ENCODE results near the gene PKIG. TPM values are rescaled to one million over a fixed set of nuclear protein-coding genes. Genes with fewer than 3 reads are reported as not detected.

PKIG gene
- total RNA-seq, 1 donor from 2014 or later = 34.7 TPM

GRCh38 chr20:44619294-44619693 lies 36.9 kb downstream of the PKIG start:
- Mint-ChIP-seq H3K4me1 (peaks cover 15% of the 10 kb centered on the region), H3K36me3 (ENCODE audit: low read depth) (peaks cover 16% of the 10 kb centered on the region), H3K9me3 (no peaks in the 10 kb centered on the region), H3K27ac (ENCODE audit: unreplicated experiment) (no peak overlapping the region), H3K27me3 (ENCODE audit: low read depth) (no peaks in the 10 kb centered on the region), H3K4me3 (no peak overlapping the region)
- DNase-seq (ENCODE audit: low read depth, low spot score) = no peak
- TF ChIP-seq CTCF (conservative IDR thresholded peaks at IDR 0.05) = no peak

DNA sequence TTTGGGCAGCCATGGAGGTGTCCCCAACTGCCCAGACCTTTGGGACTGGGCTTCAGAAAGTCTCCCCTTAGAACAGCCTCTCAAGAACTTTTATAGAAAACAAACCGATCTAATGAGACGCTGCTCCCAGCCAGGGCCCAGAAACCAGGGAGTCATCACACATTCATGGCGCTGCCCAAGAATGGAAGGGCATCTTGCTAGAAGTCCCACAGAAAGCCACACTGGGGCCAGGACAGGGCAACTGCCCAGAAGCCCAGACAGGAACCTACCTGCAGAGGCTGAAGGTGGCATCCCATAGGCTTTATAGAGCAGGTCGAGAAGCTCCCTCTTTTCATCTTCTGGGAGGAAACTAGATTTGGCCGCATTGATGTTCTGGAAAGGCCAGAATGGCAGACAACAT lies 37.7 kb downstream of the PKIG start:
- no peak for TF ChIP-seq CTCF (conservative IDR thresholded peaks at IDR 0.05)
- no peak for DNase-seq (ENCODE audit: low read depth, low spot score)
- Mint-ChIP-seq H3K27ac (ENCODE audit: unreplicated experiment) (no peak overlapping the region), H3K4me3 (no peak overlapping the region), H3K9me3 (no peaks in the 10 kb centered on the region), H3K4me1 (peaks cover 13% of the 10 kb centered on the region), H3K36me3 (ENCODE audit: low read depth) (peaks cover 16% of the 10 kb centered on the region), H3K27me3 (ENCODE audit: low read depth) (no peaks in the 10 kb centered on the region)

DNA sequence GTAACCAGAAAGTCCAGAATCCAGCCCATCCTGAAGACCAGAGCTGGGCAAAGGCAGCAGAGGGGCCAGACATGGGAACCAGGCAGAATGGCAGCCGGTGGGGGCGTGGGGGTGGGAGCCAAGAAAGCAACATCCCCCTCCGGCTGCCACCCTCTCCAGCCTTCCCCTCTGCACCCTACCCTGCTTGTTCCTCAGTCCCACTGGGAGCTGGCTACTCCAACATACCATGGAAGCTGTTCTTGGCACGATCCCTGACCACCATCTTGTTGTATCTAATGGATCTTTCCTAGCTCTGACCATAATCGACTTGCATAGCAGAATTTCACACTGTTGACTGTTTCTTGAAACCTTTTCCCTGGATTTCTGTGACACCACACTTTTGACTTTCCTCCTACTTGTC lies 38.9 kb downstream of the PKIG start:
- Mint-ChIP-seq H3K36me3 (ENCODE audit: low read depth) (peaks cover 16% of the 10 kb centered on the region), H3K27me3 (ENCODE audit: low read depth) (no peaks in the 10 kb centered on the region), H3K27ac (ENCODE audit: unreplicated experiment) (no peak overlapping the region), H3K9me3 (no peaks in the 10 kb centered on the region), H3K4me1 (no peaks in the 10 kb centered on the region), H3K4me3 (no peak overlapping the region)
- no peak for DNase-seq (ENCODE audit: low read depth, low spot score)
- TF ChIP-seq CTCF (conservative IDR thresholded peaks at IDR 0.05) = no peak

DNA sequence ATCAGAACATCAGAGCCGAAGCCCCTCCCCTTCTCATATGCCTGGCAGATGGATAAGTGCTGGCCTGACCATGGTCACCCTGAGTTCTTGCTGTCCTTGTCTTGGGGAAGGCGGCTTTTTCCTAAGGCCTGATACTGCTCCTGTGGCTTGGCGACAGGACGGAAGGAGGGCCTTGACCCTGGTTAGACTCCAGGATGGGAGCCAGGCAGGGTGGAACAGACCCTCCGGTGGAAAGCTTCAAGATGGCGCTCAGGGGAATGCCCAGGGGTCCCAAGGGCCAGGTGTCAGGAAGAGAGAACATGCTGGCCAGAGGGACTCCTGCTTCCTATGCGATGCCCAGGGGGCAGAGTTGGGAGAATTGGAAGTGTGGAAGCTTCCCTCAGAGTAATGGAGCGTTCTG lies 39.6 kb downstream of the PKIG start:
- H3K27me3 Mint-ChIP-seq (ENCODE audit: low read depth) = no peaks in the 10 kb centered on the region
- no peak overlapping the region for H3K27ac Mint-ChIP-seq (ENCODE audit: unreplicated experiment)
- no peak for TF ChIP-seq CTCF (conservative IDR thresholded peaks at IDR 0.05)
- H3K4me1 Mint-ChIP-seq = no peaks in the 10 kb centered on the region
- H3K36me3 Mint-ChIP-seq (ENCODE audit: low read depth) = peaks cover 16% of the 10 kb centered on the region
- H3K9me3 Mint-ChIP-seq = no peaks in the 10 kb centered on the region
- H3K4me3 Mint-ChIP-seq = no peak overlapping the region
- DNase-seq (ENCODE audit: low read depth, low spot score) = no peak

DNA sequence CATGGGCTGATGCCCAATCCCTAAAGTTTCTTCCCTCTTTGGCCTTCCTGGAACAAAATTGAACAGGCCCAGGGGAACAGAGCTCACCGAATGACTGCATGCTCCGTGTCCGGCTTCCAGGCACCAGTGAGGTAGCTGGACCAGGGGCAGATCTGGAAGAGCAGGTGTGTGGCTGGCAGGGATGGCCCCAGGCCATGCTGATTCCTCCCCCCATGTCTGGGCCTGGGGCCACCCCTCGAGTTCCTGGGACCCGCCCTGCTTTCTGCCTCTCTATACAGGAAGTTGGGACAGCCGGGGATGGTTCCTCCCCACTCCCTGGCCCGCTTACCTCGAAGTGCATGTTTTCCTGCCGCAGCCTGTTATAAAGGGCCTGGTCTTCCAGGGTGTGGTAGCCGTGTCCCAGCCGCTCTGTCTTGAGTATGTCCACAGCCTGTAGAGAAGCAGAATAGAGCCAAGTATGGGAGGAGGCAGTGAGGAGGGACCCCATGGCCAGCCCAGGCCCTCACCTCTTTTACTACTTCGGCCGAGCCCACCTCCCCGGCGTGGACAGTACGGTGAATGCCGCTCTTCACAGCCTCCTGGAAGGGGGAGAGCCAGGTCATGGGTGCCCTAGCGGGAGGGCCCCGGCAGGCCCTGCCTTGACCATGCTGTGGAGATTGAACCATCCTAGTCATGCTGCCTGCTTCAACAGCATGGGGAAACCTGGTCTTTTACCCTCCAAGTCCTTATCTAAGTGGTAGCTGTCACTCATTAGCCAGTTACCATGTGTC lies 40.3 kb downstream of the PKIG start:
- Mint-ChIP-seq H3K36me3 (ENCODE audit: low read depth) (peaks cover 16% of the 10 kb centered on the region), H3K27me3 (ENCODE audit: low read depth) (no peaks in the 10 kb centered on the region), H3K4me3 (no peak overlapping the region), H3K4me1 (no peaks in the 10 kb centered on the region), H3K27ac (ENCODE audit: unreplicated experiment) (no peak overlapping the region), H3K9me3 (no peaks in the 10 kb centered on the region)
- no peak for DNase-seq (ENCODE audit: low read depth, low spot score)
- TF ChIP-seq CTCF (conservative IDR thresholded peaks at IDR 0.05) = no peak
